K562 (cell line): ENCODE results near the gene TEPSIN. TPM values are rescaled to one million over a fixed set of nuclear protein-coding genes. Genes with fewer than 3 reads are reported as not detected.
A peak's percentile ranks its signal among the peaks of the same experiment; 100 is the strongest.

ENCODE experiments used
- ATF1 ChIP-seq, 2 experiments: fragments of 450-650 bp in 1 of 2; IDR thresholded peaks; 2 replicates each; pipeline ENCODE4 v1.6.1; 2016; ENCODE audit warnings: missing compliant biosample characterization in 1 of 2, missing genetic modification characterization in 1 of 2
- ELF4 ChIP-seq: fragments of 450-650 bp; formaldehyde crosslinking; IDR thresholded peaks from 2 replicates; pipeline ENCODE4 v1.4.0; 2022; ENCODE audit warnings: missing genetic modification characterization
- ERF ChIP-seq: fragments of 450-650 bp; formaldehyde crosslinking; IDR thresholded peaks from 2 replicates; pipeline ENCODE4 v1.4.0; 2020; ENCODE audit warnings: mild to moderate bottlenecking, mixed read lengths
- ETV5 ChIP-seq: sonication (generic); formaldehyde crosslinking; IDR thresholded peaks from 2 replicates; pipeline ENCODE4 v1.4.0; 2020; ENCODE audit warnings: low read depth, mild to moderate bottlenecking, missing genetic modification reagents
- FIP1L1 ChIP-seq: fragments of 200-400 bp; formaldehyde crosslinking; IDR thresholded peaks from 2 replicates; pipeline ENCODE4 v1.6.1; 2018; ENCODE audit warnings: mild to moderate bottlenecking, low read depth, low read length; ENCODE audit not compliant: poor library complexity, severe bottlenecking
- FOXM1 ChIP-seq, 2 experiments: fragments of 450-650 bp in 1 of 2; sonication (generic) in 1 of 2; formaldehyde crosslinking in 1 of 2; IDR thresholded peaks; 2 replicates each; pipeline versions ENCODE4 v1.6.1 to v1.9.0; 2017 to 2022; ENCODE audit warnings: low read depth in 2 of 2, mild to moderate bottlenecking in 2 of 2, missing genetic modification reagents in 1 of 2, moderate library complexity in 1 of 2
- GATAD2A ChIP-seq: fragments of 450-650 bp; IDR thresholded peaks from 2 replicates; pipeline ENCODE4 v1.6.1; 2017
- HDAC8 ChIP-seq: fragments of 450-650 bp; IDR thresholded peaks from 2 replicates; pipeline ENCODE4 v1.6.1; 2016; ENCODE audit warnings: mild to moderate bottlenecking, missing genetic modification characterization, moderate library complexity, missing compliant biosample characterization
- KLF16 ChIP-seq: IDR thresholded peaks from 2 replicates; pipeline ENCODE4 v1.6.1; 2016; ENCODE audit warnings: antibody characterized with exemption
- LCOR ChIP-seq: sonication (generic); formaldehyde crosslinking; IDR thresholded peaks from 2 replicates; pipeline ENCODE4 v1.8.0; 2022; ENCODE audit warnings: mild to moderate bottlenecking, missing genetic modification reagents
- NRF1 ChIP-seq, 2 experiments: fragments of 450-650 bp; IDR thresholded peaks in 1 of 2; conservative IDR thresholded peaks in 1 of 2; 2 replicates each; pipeline ENCODE4 v1.6.1; 2014; ENCODE audit warnings: mild to moderate bottlenecking in 2 of 2
- SMAD4 ChIP-seq: fragments of 250-450 bp; sonication (Bioruptor Pico); conservative IDR thresholded peaks from 2 replicates; pipeline ENCODE4 v1.8.0; 2021; ENCODE audit warnings: inconsistent platforms, mild to moderate bottlenecking, moderate library complexity
- SRSF3 ChIP-seq: fragments of 200-400 bp; formaldehyde crosslinking; IDR thresholded peaks from 2 replicates; pipeline ENCODE4 v1.6.1; 2016; ENCODE audit warnings: mild to moderate bottlenecking, low read length, moderate library complexity; ENCODE audit not compliant: insufficient read depth
- TCF3 ChIP-seq: sonication (generic); formaldehyde crosslinking; IDR thresholded peaks from 2 replicates; pipeline ENCODE4 v1.4.0; 2020; ENCODE audit warnings: mild to moderate bottlenecking, missing genetic modification reagents
- TEAD1 ChIP-seq, 2 experiments: fragments of 450-650 bp in 1 of 2; sonication (generic) in 1 of 2; formaldehyde crosslinking; IDR thresholded peaks; 2 replicates each; pipeline versions ENCODE4 v1.4.0 to v1.8.0; 2020 to 2022; ENCODE audit warnings: mild to moderate bottlenecking in 2 of 2, missing genetic modification reagents in 1 of 2
- TEAD4 ChIP-seq, 2 experiments: sonication (generic) in 1 of 2; formaldehyde crosslinking in 1 of 2; IDR thresholded peaks; 2 replicates each; pipeline versions ENCODE4 v1.6.1 to v1.8.0; 2012 to 2022; ENCODE audit warnings: borderline replicate concordance in 1 of 2, inconsistent platforms in 1 of 2, low read length in 1 of 2, mild to moderate bottlenecking in 1 of 2, missing genetic modification reagents in 1 of 2
- ZNF589 ChIP-seq: fragments of 200-800 bp; sonication (Bioruptor generic); IDR thresholded peaks from 2 replicates; pipeline ENCODE4 v1.6.1; 2016; ENCODE audit warnings: low read depth, missing genetic modification characterization, missing compliant biosample characterization
- polyA plus RNA-seq, 8 experiments: library from polyadenylated mRNA; depleted of rRNA in 4 of 8; stranded (reverse) in 5 of 8; unstranded in 3 of 8; fragments of >200 nt; fragmentation: Nextera tagmentation in 2 of 8; fragmentation: Illumina TruSeq in 1 of 8; extraction: Ambion mirVana in 2 of 8; extraction: Trizol in 1 of 8; gene quantifications; 2 replicates each; pipeline versions ENCODE4 v1.2.1 to v1.2.3, GENCODE V29; 2011 to 2014; ENCODE audit warnings: inconsistent platforms in 1 of 8, missing spikeins in 1 of 8
- total RNA-seq, 7 experiments: library from RNA; depleted of rRNA in 6 of 7; stranded (reverse); fragments of >200 nt in 6 of 7; fragmentation: Illumina TruSeq in 2 of 7; extraction: Trizol in 2 of 7; gene quantifications; 2 replicates each; pipeline versions ENCODE4 v1.2.1 to v1.2.3, GENCODE V29; 2011 to 2021; ENCODE audit warnings: low replicate concordance in 1 of 7
- TF ChIP-seq, protein P1 (sequence below): fragments of 250-450 bp; sonication (Bioruptor Pico); IDR thresholded peaks from 2 replicates; pipeline ENCODE4 v1.4.0; 2020; ENCODE audit warnings: mild to moderate bottlenecking, moderate library complexity, borderline replicate concordance
- TF ChIP-seq, protein P2 (sequence below): sonication (generic); formaldehyde crosslinking; IDR thresholded peaks from 2 replicates; pipeline ENCODE4 v1.8.0; 2022; ENCODE audit warnings: mild to moderate bottlenecking, missing genetic modification reagents
- TF ChIP-seq, protein P3 (sequence below): sonication (generic); formaldehyde crosslinking; IDR thresholded peaks from 2 replicates; pipeline ENCODE4 v1.8.1; 2023; ENCODE audit warnings: mild to moderate bottlenecking, missing genetic modification reagents, moderate library complexity

Gene TEPSIN
- total and polyA plus RNA-seq, 9 of the 15 experiments (the other 6 are each of a cell fraction or from before 2014, with no cell fraction given): 0.80 to 29.8 (median 5.3) TPM

DNA sequence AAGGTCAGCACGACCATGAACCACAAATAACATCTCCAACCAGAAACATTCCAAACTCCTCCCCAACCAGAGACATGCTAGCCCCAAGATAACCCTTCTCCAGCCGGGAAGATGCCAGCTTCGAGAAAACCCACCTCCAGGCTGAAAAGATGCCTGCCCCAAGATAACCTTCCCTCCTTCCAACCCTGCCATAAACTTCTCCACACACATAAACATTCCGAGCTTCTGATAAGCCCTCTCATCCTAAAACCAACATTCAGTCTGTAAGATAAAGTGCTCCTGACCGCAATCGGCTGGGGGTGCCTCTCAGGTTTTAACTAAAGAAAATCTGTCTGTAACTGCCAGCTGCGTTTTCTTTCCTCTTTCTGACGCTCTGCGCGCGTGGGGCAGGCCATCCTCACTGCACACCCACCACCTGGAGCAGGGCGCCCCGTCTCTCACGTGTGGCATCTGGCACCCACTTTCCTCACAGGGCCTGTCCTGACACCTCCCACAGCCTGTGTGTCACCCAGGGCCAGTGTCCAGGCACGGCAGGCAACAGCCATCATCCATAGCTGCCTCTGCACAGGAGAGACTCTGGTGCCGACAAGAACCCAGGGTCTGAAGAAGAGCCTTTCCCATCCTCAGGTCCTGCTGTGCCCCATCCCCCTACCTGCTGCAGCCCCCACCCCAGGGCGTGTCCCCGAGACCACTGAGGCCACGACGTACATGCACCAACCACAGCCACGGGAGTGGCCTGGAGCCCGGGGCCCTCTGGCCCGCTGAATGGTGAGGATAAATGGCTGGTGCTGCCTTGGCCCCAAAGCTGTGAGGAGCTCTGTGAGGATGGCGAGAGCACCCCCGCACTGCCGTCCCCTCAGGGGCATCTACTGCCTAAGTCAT is 3.7 kb downstream of the TEPSIN start (continued):
- TF ChIP-seq, protein P1, sequence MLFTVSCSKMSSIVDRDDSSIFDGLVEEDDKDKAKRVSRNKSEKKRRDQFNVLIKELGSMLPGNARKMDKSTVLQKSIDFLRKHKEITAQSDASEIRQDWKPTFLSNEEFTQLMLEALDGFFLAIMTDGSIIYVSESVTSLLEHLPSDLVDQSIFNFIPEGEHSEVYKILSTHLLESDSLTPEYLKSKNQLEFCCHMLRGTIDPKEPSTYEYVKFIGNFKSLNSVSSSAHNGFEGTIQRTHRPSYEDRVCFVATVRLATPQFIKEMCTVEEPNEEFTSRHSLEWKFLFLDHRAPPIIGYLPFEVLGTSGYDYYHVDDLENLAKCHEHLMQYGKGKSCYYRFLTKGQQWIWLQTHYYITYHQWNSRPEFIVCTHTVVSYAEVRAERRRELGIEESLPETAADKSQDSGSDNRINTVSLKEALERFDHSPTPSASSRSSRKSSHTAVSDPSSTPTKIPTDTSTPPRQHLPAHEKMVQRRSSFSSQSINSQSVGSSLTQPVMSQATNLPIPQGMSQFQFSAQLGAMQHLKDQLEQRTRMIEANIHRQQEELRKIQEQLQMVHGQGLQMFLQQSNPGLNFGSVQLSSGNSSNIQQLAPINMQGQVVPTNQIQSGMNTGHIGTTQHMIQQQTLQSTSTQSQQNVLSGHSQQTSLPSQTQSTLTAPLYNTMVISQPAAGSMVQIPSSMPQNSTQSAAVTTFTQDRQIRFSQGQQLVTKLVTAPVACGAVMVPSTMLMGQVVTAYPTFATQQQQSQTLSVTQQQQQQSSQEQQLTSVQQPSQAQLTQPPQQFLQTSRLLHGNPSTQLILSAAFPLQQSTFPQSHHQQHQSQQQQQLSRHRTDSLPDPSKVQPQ: no peak
- TF ChIP-seq, protein P2, sequence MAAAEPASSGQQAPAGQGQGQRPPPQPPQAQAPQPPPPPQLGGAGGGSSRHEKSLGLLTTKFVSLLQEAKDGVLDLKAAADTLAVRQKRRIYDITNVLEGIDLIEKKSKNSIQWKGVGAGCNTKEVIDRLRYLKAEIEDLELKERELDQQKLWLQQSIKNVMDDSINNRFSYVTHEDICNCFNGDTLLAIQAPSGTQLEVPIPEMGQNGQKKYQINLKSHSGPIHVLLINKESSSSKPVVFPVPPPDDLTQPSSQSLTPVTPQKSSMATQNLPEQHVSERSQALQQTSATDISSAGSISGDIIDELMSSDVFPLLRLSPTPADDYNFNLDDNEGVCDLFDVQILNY (CRISPR knock-in tag): no peak
- TF ChIP-seq FOXM1 (IDR thresholded peaks at IDR 0.05; ENCODE audit: low read depth) (peak; percentile 40; the same call in 1 of the 2 replicates), FOXM1 (CRISPR knock-in tag; IDR thresholded peaks at IDR 0.05; ENCODE audit: low read depth) (0 out of 2 replicates have a peak, but pooled peaks have one; percentile 25), GATAD2A (peak; percentile 85; the same call in 1 of the 2 replicates), ELF4 (CRISPR knock-in tag) (0 out of 2 replicates have a peak, but pooled peaks have one; percentile 78), FIP1L1 (no peak), TEAD1 (CRISPR knock-in tag; IDR thresholded peaks at IDR 0.05) (peak; percentile 31 to 94; a peak in 3 of 4 replicates), NRF1 (conservative IDR thresholded peaks at IDR 0.05 in 1 of 2, IDR thresholded peaks at IDR 0.05 in 1 of 2) (peak; percentile 35 to 40; a peak in 2 of 4 replicates), HDAC8 (tag) (no peak), ZNF589 (CRISPR knock-in tag) (no peak), SRSF3 (no peak), SMAD4 (CRISPR knock-in tag) (peak; percentile 84), KLF16 (peak; percentile 76), TCF3 (CRISPR knock-in tag) (peak; percentile 78), TEAD4 (IDR thresholded peaks at IDR 0.05; ENCODE audit: low read length) (peak; percentile 82), TEAD4 (CRISPR knock-in tag; IDR thresholded peaks at IDR 0.05; ENCODE audit: borderline replicate concordance) (no peak), ATF1 (CRISPR knock-in tag; IDR thresholded peaks at IDR 0.05) (no peak), ATF1 (tag; IDR thresholded peaks at IDR 0.05) (0 out of 2 replicates have a peak, but pooled peaks have one; percentile 28), ETV5 (CRISPR knock-in tag) (no peak), LCOR (peak; percentile 84), ERF (CRISPR knock-in tag) (no peak)
- TF ChIP-seq, protein P3, sequence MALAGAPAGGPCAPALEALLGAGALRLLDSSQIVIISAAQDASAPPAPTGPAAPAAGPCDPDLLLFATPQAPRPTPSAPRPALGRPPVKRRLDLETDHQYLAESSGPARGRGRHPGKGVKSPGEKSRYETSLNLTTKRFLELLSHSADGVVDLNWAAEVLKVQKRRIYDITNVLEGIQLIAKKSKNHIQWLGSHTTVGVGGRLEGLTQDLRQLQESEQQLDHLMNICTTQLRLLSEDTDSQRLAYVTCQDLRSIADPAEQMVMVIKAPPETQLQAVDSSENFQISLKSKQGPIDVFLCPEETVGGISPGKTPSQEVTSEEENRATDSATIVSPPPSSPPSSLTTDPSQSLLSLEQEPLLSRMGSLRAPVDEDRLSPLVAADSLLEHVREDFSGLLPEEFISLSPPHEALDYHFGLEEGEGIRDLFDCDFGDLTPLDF (CRISPR knock-in tag): no peak
